Measurements from ENCODE around the gene EGFL7.

The EGFL7 gene

DNA sequence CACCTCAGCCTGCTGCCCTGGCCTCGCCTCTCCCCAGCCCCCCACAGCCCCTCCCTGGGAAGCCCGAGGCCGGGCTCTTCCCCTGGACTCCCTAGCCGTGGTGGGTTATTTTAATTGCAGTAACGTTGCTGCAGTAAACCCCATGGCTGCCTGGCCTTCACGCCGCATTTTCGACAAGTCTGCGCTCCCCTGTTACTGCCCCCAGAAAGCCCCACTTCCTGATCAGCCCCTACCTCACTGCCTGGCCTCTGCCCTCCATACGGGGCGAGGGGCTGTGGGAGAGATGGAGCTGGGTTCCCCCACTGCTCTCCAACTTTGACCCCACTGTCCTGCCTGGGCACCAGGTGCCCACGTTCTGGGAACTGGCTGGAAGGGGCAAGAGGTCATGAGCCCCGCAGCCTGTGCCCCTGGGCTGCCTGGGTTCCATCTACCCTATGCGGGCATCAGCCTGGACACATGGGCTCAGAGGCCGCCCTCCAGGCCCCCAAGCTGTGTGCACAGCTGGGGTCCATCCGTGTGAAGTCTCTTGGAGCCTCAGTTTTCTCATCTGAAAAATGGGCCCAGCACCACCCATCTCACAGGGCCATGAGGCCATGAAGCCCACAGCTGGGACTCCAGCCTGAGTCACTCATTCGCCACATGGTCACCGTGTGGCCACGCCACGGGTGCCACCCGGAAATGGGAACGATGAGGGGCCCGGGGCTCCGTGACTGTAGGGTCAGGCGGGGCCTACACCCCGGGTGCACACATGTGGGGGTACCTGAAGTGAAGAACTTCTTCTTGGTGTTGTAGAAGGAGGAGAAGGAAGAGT, 11.5 kb downstream of the EGFL7 start:
- Histone ChIP-seq H3K9me3 (ENCODE audit: insufficient read depth, low read length) (no peaks in the 10 kb centered on the region), H3K36me3 (ENCODE audit: insufficient read depth, insufficient read length, low read length) (peaks cover 38% of the 10 kb centered on the region), H3K4me3 (ENCODE audit: insufficient read length, low read depth) (no peak overlapping the region), H3K4me1 (ENCODE audit: insufficient read depth, insufficient read length) (peaks cover 17% of the 10 kb centered on the region), H3K27me3 (ENCODE audit: insufficient read depth, insufficient read length) (no peaks in the 10 kb centered on the region), H3K9ac (ENCODE audit: insufficient read length, low read depth) (no peak overlapping the region)
- TF ChIP-seq SUZ12 (IDR thresholded peaks at IDR 0.05; ENCODE audit: extremely low read depth, insufficient read depth, insufficient read length): no peak
- no peak for TF ChIP-seq YY1 (IDR thresholded peaks at IDR 0.05; ENCODE audit: insufficient read depth, insufficient read length)
- no peak for TF ChIP-seq ZNF274 (IDR thresholded peaks at IDR 0.05; ENCODE audit: low read depth, low read length)
- no peak for DNase-seq (ENCODE audit: low read depth, low spot score)

DNA sequence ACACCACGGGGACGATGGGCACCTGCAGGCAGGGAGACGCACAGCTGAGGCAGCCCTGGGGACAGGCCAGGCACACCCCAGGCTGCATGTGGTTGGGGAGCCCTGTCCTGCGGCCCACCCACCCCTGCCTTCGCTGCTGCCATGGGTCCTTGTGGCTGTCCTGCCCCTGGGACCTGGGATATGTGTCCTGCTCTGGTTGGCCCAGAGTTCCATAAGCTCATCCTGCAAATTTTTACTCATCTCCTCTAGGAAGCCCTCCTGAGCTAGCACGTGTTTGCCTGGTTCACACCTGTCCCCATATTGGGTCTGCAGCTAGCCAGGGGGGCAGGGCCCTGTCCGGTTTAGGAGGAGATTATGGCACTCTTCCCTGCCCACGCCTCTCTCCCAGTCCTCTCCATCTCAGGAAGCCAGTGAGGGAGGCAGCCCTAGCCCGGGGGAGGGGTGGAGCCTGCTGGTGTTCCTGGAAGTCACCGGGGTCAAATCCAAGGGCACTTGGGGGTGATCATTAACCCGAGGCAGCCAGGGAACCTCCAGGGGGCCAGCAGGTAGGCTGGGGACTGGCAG, 12.2 kb downstream of the EGFL7 start:
- TF ChIP-seq ZNF274 (IDR thresholded peaks at IDR 0.05; ENCODE audit: low read depth, low read length) (no peak), YY1 (IDR thresholded peaks at IDR 0.05; ENCODE audit: insufficient read depth, insufficient read length) (no peak), SUZ12 (IDR thresholded peaks at IDR 0.05; ENCODE audit: extremely low read depth, insufficient read depth, insufficient read length) (no peak)
- Histone ChIP-seq H3K9ac (ENCODE audit: insufficient read length, low read depth) (no peak overlapping the region), H3K4me3 (ENCODE audit: insufficient read length, low read depth) (no peak overlapping the region), H3K9me3 (ENCODE audit: insufficient read depth, low read length) (no peaks in the 10 kb centered on the region), H3K4me1 (ENCODE audit: insufficient read depth, insufficient read length) (peaks cover 22% of the 10 kb centered on the region), H3K36me3 (ENCODE audit: insufficient read depth, insufficient read length, low read length) (peaks cover 42% of the 10 kb centered on the region), H3K27me3 (ENCODE audit: insufficient read depth, insufficient read length) (no peaks in the 10 kb centered on the region)
- no peak for DNase-seq (ENCODE audit: low read depth, low spot score)

DNA sequence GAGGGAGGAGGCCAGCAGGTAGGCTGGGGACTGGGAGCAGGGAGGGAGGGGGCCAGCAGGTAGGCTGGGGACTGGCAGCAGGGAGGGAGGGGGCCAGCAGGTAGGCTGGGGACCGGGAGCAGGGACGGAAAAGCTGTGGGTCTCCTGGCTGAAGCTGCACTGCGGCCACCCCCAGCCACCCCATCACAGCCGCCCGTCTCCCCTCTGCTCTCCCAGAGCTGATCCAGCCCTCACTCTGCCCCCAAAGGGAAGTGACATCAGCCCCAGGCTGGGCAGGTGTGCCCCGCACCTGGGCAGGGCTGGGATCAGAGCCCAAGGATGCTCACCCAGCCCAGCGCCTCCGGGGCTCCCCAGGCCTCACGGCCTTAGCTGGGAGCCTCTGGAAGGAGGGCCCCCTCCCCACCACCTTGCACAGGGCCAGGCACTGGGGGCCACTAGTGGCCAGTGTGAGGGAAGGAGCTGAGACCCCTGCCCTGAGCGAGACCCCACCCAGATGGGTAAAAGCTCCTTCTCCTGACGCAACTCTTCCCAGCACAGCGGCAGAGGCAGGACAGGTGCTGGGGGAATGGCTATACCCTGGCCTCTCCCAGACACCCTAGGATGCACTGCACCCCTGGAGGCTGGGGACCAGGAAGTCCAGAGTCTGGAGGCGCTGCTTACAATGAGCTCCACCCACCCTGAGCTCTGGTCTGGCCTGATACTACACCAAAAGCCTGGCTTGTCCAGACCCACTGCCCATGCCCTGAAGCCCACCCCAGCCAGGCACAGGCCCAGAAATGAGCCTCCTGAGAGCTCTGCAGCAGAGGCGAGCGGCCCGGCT, 13.0 kb downstream of the EGFL7 start:
- H3K27me3 ChIP-seq (ENCODE audit: insufficient read depth, insufficient read length): no peaks in the 10 kb centered on the region
- DNase-seq (ENCODE audit: low read depth, low spot score): no peak
- H3K36me3 ChIP-seq (ENCODE audit: insufficient read depth, insufficient read length, low read length): peaks cover 42% of the 10 kb centered on the region
- TF ChIP-seq YY1 (IDR thresholded peaks at IDR 0.05; ENCODE audit: insufficient read depth, insufficient read length) (no peak), SUZ12 (IDR thresholded peaks at IDR 0.05; ENCODE audit: extremely low read depth, insufficient read depth, insufficient read length) (no peak), ZNF274 (IDR thresholded peaks at IDR 0.05; ENCODE audit: low read depth, low read length) (no peak)
- H3K9me3 ChIP-seq (ENCODE audit: insufficient read depth, low read length): no peaks in the 10 kb centered on the region
- H3K4me1 ChIP-seq (ENCODE audit: insufficient read depth, insufficient read length): peaks cover 22% of the 10 kb centered on the region
- no peak overlapping the region for H3K9ac ChIP-seq (ENCODE audit: insufficient read length, low read depth)
- no peak overlapping the region for H3K4me3 ChIP-seq (ENCODE audit: insufficient read length, low read depth)

DNA sequence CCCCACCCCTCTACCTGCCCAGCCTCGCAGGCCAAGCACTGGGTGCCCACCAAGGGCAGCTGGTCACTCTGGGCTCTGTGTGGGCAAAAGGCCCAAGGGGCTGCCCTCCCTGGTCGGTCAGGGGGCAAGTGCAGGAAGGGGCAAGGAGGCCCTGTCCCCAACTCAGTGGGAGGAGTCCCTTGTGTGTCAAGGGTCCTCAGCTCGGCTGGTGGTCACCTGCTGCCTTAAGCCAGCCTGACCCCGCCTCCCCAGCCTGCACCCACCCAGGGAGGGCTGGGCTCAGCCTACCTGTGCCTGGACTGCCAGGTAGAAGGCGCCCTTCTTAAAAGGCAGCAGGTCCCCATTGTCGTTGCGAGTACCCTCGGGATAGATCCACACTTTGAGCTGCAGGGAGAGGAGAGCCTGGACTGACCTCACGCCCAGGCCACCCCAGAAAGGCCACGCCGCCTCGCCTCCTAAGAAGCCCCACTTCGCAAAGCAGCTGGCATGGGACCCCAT, 13.6 kb downstream of the EGFL7 start:
- no peaks in the 10 kb centered on the region for H3K9me3 ChIP-seq (ENCODE audit: insufficient read depth, low read length)
- peaks cover 23% of the 10 kb centered on the region for H3K4me1 ChIP-seq (ENCODE audit: insufficient read depth, insufficient read length)
- H3K4me3 ChIP-seq (ENCODE audit: insufficient read length, low read depth): no peak overlapping the region
- H3K9ac ChIP-seq (ENCODE audit: insufficient read length, low read depth): peak overlapping the region; percentile 21
- H3K27me3 ChIP-seq (ENCODE audit: insufficient read depth, insufficient read length): no peaks in the 10 kb centered on the region
- TF ChIP-seq ZNF274 (IDR thresholded peaks at IDR 0.05; ENCODE audit: low read depth, low read length): no peak
- TF ChIP-seq SUZ12 (IDR thresholded peaks at IDR 0.05; ENCODE audit: extremely low read depth, insufficient read depth, insufficient read length): no peak
- TF ChIP-seq YY1 (IDR thresholded peaks at IDR 0.05; ENCODE audit: insufficient read depth, insufficient read length): no peak
- H3K36me3 ChIP-seq (ENCODE audit: insufficient read depth, insufficient read length, low read length): peaks cover 42% of the 10 kb centered on the region
- DNase-seq (ENCODE audit: low read depth, low spot score): no peak

DNA sequence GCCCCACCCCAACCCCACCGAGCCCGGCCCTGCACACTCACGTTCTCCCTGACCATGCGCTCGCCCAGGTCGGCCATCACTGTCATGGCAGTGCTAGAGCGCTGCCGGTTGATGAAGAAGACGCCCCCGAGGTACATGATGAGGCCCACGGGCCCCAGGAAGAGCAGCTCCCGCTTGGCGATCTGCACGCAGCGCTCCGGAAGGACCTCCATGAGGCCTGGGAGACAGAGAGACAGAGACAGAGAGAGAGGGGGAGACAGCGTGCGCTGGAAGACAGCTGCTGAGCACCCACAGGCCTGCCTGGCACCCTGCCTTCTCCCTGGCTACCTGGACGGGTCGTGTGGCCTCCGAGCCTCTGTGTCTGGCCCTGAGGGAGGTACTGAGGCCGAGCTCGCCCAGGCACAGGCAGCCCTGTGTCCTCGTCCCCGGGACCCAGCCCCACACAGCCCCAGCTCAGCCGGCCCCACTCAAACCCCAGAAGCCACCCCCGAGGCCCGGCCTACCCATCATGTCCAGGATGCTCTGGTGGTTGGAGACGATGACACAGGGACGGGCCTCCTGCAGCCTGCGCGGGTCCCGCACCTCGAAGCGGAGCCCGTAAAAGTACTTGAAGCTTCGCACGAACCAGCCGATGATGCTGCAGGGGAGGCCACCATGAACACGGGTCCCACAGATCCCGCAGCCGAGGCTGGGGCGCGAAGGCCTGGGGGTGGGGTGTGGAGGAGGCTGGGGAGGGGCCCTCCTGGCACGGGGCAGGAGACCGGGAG, 14.4 kb downstream of the EGFL7 start:
- H3K27me3 ChIP-seq (ENCODE audit: insufficient read depth, insufficient read length): no peaks in the 10 kb centered on the region
- H3K36me3 ChIP-seq (ENCODE audit: insufficient read depth, insufficient read length, low read length): peaks cover 42% of the 10 kb centered on the region
- no peak overlapping the region for H3K4me3 ChIP-seq (ENCODE audit: insufficient read length, low read depth)
- H3K4me1 ChIP-seq (ENCODE audit: insufficient read depth, insufficient read length): peaks cover 26% of the 10 kb centered on the region
- no peak overlapping the region for H3K9ac ChIP-seq (ENCODE audit: insufficient read length, low read depth)
- no peak for DNase-seq (ENCODE audit: low read depth, low spot score)
- TF ChIP-seq ZNF274 (IDR thresholded peaks at IDR 0.05; ENCODE audit: low read depth, low read length): no peak
- no peak for TF ChIP-seq YY1 (IDR thresholded peaks at IDR 0.05; ENCODE audit: insufficient read depth, insufficient read length)
- H3K9me3 ChIP-seq (ENCODE audit: insufficient read depth, low read length): no peaks in the 10 kb centered on the region

DNA sequence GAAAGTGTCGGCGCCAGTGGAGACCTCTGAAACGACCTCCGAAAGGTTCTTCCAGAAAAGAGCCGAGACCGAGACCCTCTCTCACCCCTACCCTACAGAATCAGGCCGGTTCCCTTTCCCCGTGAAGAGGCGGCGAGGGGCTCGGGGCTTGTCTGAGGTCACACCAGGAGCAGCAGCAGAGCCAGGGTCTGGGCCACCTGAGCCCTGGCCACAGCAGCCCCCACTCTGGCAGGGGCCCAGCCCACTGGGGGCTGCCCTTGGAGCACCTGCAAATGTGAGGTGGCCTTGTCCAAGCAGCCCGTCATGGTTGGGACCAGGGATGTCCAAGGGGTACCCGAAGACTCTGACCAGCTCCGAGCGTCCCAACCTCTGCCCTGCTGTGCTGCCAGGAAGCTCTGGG, 15.3 kb downstream of the EGFL7 start:
- H3K9me3 ChIP-seq (ENCODE audit: insufficient read depth, low read length): no peaks in the 10 kb centered on the region
- no peak overlapping the region for H3K4me3 ChIP-seq (ENCODE audit: insufficient read length, low read depth)
- TF ChIP-seq ZNF274 (IDR thresholded peaks at IDR 0.05; ENCODE audit: low read depth, low read length) (no peak), SUZ12 (IDR thresholded peaks at IDR 0.05; ENCODE audit: extremely low read depth, insufficient read depth, insufficient read length) (no peak), YY1 (IDR thresholded peaks at IDR 0.05; ENCODE audit: insufficient read depth, insufficient read length) (no peak)
- no peak overlapping the region for H3K9ac ChIP-seq (ENCODE audit: insufficient read length, low read depth)
- no peaks in the 10 kb centered on the region for H3K27me3 ChIP-seq (ENCODE audit: insufficient read depth, insufficient read length)
- no peak for DNase-seq (ENCODE audit: low read depth, low spot score)
- H3K36me3 ChIP-seq (ENCODE audit: insufficient read depth, insufficient read length, low read length): peaks cover 35% of the 10 kb centered on the region
- peaks cover 28% of the 10 kb centered on the region for H3K4me1 ChIP-seq (ENCODE audit: insufficient read depth, insufficient read length)

All from NT2/D1 (cell line).